HG02610 (cell line): ENCODE data around the gene ST6GALNAC5.
"Not testable (repeated sequence)": the region's sequence is repeated elsewhere in the genome, so short reads cannot be mapped to it uniquely, and the experiment has no call there.

Experiments used
- ATAC-seq: cut with Tn5 transposase; IDR thresholded peaks from one replicate; pipeline ENCODE4 v1.9.1; 2021; ENCODE audit warnings: mild to moderate bottlenecking, moderate library complexity; ENCODE audit not compliant: unreplicated experiment

Gene ST6GALNAC5

GRCh38 chr1:76867342-76868130 is at the start of gene ST6GALNAC5:
ST6GALNAC5 (plus strand) TSS chr1:76867480.
- ATAC-seq, result no peak

- no peak for ATAC-seq
Observed at GRCh38 chr1:76820028-76820427, 47.3 kb upstream of the ST6GALNAC5 start.

GRCh38 chr1:76822961-76823360 is 44.3 kb upstream of the ST6GALNAC5 start:
- not testable (repeated sequence) for ATAC-seq

- no peak for ATAC-seq
Observed at GRCh38 chr1:76824106-76824505, 43.2 kb upstream of the ST6GALNAC5 start.

GRCh38 chr1:76826072-76826845 is 41.0 kb upstream of the ST6GALNAC5 start:
- ATAC-seq, result no peak

GRCh38 chr1:76827066-76827465 is 40.2 kb upstream of the ST6GALNAC5 start:
- no peak for ATAC-seq

GRCh38 chr1:76830373-76830772 is 36.9 kb upstream of the ST6GALNAC5 start:
- ATAC-seq, result peak; percentile 90

- ATAC-seq, result no peak
Observed at GRCh38 chr1:76832521-76832920, 34.8 kb upstream of the ST6GALNAC5 start.

- ATAC-seq, result no peak
Observed at GRCh38 chr1:76833151-76833550, 34.1 kb upstream of the ST6GALNAC5 start.

- ATAC-seq, result no peak
Observed at GRCh38 chr1:76833856-76834255, 33.4 kb upstream of the ST6GALNAC5 start.

GRCh38 chr1:76835203-76835602 is 32.1 kb upstream of the ST6GALNAC5 start:
- no peak for ATAC-seq

- no peak for ATAC-seq
Observed at GRCh38 chr1:76840278-76840677, 27.0 kb upstream of the ST6GALNAC5 start.

- no peak for ATAC-seq
Observed at GRCh38 chr1:76841460-76841859, 25.8 kb upstream of the ST6GALNAC5 start.

- peak; percentile 48 for ATAC-seq
Observed at GRCh38 chr1:76843821-76844464, 23.3 kb upstream of the ST6GALNAC5 start.

- ATAC-seq, result no peak
Observed at GRCh38 chr1:76854255-76854654, 13.0 kb upstream of the ST6GALNAC5 start.

GRCh38 chr1:76856104-76856503 is 11.2 kb upstream of the ST6GALNAC5 start:
- ATAC-seq, result no peak

- no peak for ATAC-seq
Observed at GRCh38 chr1:76857138-76857537, 10.1 kb upstream of the ST6GALNAC5 start.

GRCh38 chr1:76857973-76858372 is 9.3 kb upstream of the ST6GALNAC5 start:
- ATAC-seq, result no peak

- no peak for ATAC-seq
Observed at GRCh38 chr1:76861149-76861548, 6.1 kb upstream of the ST6GALNAC5 start.

- ATAC-seq, result no peak
Observed at GRCh38 chr1:76862447-76862846, 4.8 kb upstream of the ST6GALNAC5 start.

GRCh38 chr1:76864383-76864782 is 2.9 kb upstream of the ST6GALNAC5 start:
- no peak for ATAC-seq
